ENCODE measurements around the gene HTR7.

DNA sequence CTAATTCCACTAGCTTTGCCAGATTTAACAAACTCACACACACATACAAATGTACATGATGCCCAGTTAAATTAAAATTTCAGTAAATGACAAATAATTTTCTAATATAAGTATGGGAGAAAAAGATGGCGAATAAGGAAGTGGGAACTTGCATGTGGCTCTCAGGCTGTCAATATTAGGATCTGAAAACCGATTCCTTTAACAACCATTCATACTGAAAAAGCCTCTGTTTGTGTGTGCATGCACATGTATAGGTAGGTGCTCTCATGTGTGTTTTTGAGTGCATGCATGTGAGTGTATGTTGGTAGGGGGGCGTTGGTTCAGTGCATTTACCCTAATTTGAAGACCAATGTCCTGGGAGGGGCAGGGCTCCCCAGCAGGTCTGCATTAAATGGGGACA lies 125.3 kb downstream of the HTR7 start:
- TF ChIP-seq, protein P1, sequence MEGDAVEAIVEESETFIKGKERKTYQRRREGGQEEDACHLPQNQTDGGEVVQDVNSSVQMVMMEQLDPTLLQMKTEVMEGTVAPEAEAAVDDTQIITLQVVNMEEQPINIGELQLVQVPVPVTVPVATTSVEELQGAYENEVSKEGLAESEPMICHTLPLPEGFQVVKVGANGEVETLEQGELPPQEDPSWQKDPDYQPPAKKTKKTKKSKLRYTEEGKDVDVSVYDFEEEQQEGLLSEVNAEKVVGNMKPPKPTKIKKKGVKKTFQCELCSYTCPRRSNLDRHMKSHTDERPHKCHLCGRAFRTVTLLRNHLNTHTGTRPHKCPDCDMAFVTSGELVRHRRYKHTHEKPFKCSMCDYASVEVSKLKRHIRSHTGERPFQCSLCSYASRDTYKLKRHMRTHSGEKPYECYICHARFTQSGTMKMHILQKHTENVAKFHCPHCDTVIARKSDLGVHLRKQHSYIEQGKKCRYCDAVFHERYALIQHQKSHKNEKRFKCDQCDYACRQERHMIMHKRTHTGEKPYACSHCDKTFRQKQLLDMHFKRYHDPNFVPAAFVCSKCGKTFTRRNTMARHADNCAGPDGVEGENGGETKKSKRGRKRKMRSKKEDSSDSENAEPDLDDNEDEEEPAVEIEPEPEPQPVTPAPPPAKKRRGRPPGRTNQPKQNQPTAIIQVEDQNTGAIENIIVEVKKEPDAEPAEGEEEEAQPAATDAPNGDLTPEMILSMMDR (IDR thresholded peaks at IDR 0.05; ENCODE audit: poor library complexity): no peak
- TF ChIP-seq EZH2 (IDR thresholded peaks at IDR 0.05; ENCODE audit: borderline replicate concordance): no peak

Data from hepatocyte (in vitro differentiated cells).